PC-3 (cell line): ENCODE measurements around the gene CBFA2T2. TPM values are rescaled to one million over a fixed set of nuclear protein-coding genes. Genes with fewer than 3 reads are reported as not detected.

Experiments
- ATAC-seq: fragments of 200-7000 bp; cut with Tn5 transposase; 2 replicates; pipeline ENCODE4 v1.9.1; 2020; ENCODE audit warnings: mild to moderate bottlenecking, moderate library complexity
- BruUV-seq: library from RNA; stranded (reverse); fragments of 400-500 nt; replicated peaks from 2 replicates; lab custom pipeline; 2021; lab: Mats Ljungman, UMichigan
- CTCF ChIA-PET: fragments of 300-600 bp; sonication (Branson Sonifier 250); formaldehyde crosslinking; loops from one replicate; lab custom pipeline; 2022; ENCODE audit warnings: antibody characterized with exemption; lab: Charles Lee
- POLR2A ChIA-PET: fragments of 300-600 bp; sonication (Branson Sonifier 250); formaldehyde crosslinking; loops from one replicate; lab custom pipeline; 2022; ENCODE audit warnings: antibody characterized with exemption; ENCODE audit not compliant: unreplicated experiment; lab: Charles Lee
- DNase-seq: peaks from one replicate; pipeline ENCODE4 v3.0.0-alpha.2; 2015
- H2AFZ ChIP-seq: fragments of 300-600 bp; sonication (generic); 2 replicates; pipeline ENCODE4 v1.6.0; 2016; ENCODE audit warnings: antibody characterized with exemption, low read length
- H3F3A ChIP-seq: fragments of 300-600 bp; sonication (generic); one replicate; pipeline ENCODE4 v1.6.0; 2017; ENCODE audit warnings: antibody characterized with exemption, low read length, control low read depth, mild to moderate bottlenecking; ENCODE audit not compliant: unreplicated experiment
- H3K27ac ChIP-seq: fragments of 300-600 bp; sonication (generic); 2 replicates; pipeline ENCODE4 v1.5.1; 2016; ENCODE audit warnings: mild to moderate bottlenecking, low read length
- H3K27me3 ChIP-seq: fragments of 300-600 bp; sonication (generic); 2 replicates; pipeline ENCODE4 v1.6.1; 2016; ENCODE audit warnings: low read length, mixed read lengths
- H3K36me3 ChIP-seq: fragments of 300-600 bp; sonication (generic); 2 replicates; pipeline ENCODE4 v1.6.1; 2016; ENCODE audit warnings: low read depth, mixed run types, low read length, mixed read lengths
- H3K4me1 ChIP-seq: fragments of 300-600 bp; sonication (generic); 2 replicates; pipeline ENCODE4 v1.5.1; 2016; ENCODE audit warnings: low read length; ENCODE audit not compliant: insufficient read depth
- H3K4me2 ChIP-seq: fragments of 300-600 bp; sonication (generic); 2 replicates; pipeline ENCODE4 v1.6.0; 2016; ENCODE audit warnings: low read length
- H3K4me3 ChIP-seq: fragments of 300-600 bp; sonication (generic); 2 replicates; pipeline ENCODE4 v1.5.1; 2016; ENCODE audit warnings: mild to moderate bottlenecking, low read length, mixed read lengths
- H3K79me2 ChIP-seq: fragments of 300-600 bp; sonication (generic); 2 replicates; pipeline ENCODE4 v1.6.1; 2017; ENCODE audit warnings: low read length, mixed read lengths
- H3K9ac ChIP-seq: fragments of 300-600 bp; sonication (generic); 2 replicates; pipeline ENCODE4 v1.6.0; 2016; ENCODE audit warnings: mild to moderate bottlenecking, low read length
- H3K9me2 ChIP-seq: fragments of 300-600 bp; sonication (generic); replicated peaks from 2 replicates; pipeline ENCODE4 v1.6.1; 2016; ENCODE audit warnings: mixed run types, low read length, mixed read lengths
- H3K9me3 ChIP-seq: fragments of 300-600 bp; sonication (generic); 2 replicates; pipeline ENCODE4 v1.6.1; 2016; ENCODE audit warnings: low read length, mixed read lengths
- H4K20me1 ChIP-seq: fragments of 300-600 bp; sonication (generic); 2 replicates; pipeline ENCODE4 v1.6.1; 2016; ENCODE audit warnings: low read length, mixed read lengths
- EZH2 ChIP-seq: fragments of 300-600 bp; sonication (generic); IDR thresholded peaks from one replicate; pipeline ENCODE4 v1.6.1; 2017; ENCODE audit warnings: antibody characterized with exemption, mild to moderate bottlenecking, low read length; ENCODE audit not compliant: unreplicated experiment
- EZH2phosphoT487 ChIP-seq: fragments of 300-600 bp; sonication (generic); IDR thresholded peaks from 2 replicates; pipeline ENCODE4 v1.6.1; 2018; ENCODE audit warnings: mild to moderate bottlenecking, antibody characterized with exemption, low read length, borderline replicate concordance
- intact Hi-C: fragments of 100-400 bp; cut with micrococcal nuclease; formaldehyde crosslinking; loops from 2 replicates; pipeline ENCODE4 v1.9.0; 2023
- total RNA-seq: library from RNA; depleted of rRNA; stranded (reverse); fragments of >200 nt; gene quantifications from 2 replicates; pipeline ENCODE4 v1.2.3, GENCODE V29; 2014
- TF ChIP-seq, protein P1 (sequence below): fragments of 300-600 bp; sonication (generic); conservative IDR thresholded peaks from 2 replicates; pipeline ENCODE4 v1.5.1; 2017; ENCODE audit warnings: antibody characterized with exemption, low read depth, mild to moderate bottlenecking, low read length

CBFA2T2 gene
- total RNA-seq, 1 experiment from 2014 or later = 9.7 TPM

DNA sequence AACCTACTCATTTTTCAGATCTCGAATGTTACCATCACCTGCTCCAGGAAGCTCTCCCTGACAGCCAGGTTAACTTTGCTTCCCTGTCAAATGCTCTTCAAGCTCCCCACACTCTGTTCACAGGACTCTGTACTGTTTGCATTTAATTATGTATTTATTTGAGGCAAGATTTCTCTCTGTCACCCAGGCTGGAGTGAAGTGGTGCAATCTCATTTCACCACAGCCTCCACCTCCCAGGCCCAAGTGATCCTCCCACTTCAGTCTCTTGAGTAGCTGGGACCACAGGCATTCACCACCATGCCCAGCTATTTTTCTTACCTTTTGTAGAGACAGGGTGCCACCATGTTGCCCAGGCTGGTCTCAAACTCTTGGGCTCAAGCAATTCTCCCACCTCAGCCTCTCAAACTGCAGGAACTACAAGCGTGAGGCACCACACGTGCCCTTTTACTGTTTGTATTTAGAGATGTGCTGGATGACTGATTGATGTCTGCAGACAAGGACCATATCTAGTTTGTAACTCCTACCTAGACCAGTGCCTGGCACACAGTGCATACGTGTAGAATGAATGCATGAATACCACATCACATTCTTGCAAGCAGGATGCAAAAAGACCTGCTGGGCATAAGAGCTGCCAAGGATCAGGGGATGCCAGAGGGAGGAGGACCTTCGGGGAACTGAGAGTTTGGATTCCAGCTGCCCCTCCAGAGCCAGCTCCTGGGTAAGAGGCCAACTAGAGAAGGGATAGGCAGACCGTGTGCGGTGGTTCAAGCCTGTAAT is 15.6 kb upstream of the CBFA2T2 start:
- no peaks in the 10 kb centered on the region for H3K36me3 ChIP-seq
- intact Hi-C loops = no loop called here
- H3K79me2 ChIP-seq = no peaks in the 10 kb centered on the region
- ATAC-seq = no peak
- ChIA-PET CTCF (no interaction called here), POLR2A (interaction anchor here (0.6 kb wide), 1 partner anchor 168 kb away, joined by 6 read pairs; no protein-coding TSS in a partner anchor)
- H2AFZ ChIP-seq = no peak overlapping the region
- H3K27me3 ChIP-seq = no peaks in the 10 kb centered on the region
- H3K4me3 ChIP-seq = no peak overlapping the region
- H3K27ac ChIP-seq = no peak overlapping the region
- no peaks in the 10 kb centered on the region for H3K4me1 ChIP-seq
- H4K20me1 ChIP-seq = no peaks in the 10 kb centered on the region
- no peaks in the 10 kb centered on the region for H3F3A ChIP-seq
- H3K4me2 ChIP-seq = no peak overlapping the region
- TF ChIP-seq EZH2 (no peak), EZH2phosphoT487 (no peak)
- TF ChIP-seq, protein P1, sequence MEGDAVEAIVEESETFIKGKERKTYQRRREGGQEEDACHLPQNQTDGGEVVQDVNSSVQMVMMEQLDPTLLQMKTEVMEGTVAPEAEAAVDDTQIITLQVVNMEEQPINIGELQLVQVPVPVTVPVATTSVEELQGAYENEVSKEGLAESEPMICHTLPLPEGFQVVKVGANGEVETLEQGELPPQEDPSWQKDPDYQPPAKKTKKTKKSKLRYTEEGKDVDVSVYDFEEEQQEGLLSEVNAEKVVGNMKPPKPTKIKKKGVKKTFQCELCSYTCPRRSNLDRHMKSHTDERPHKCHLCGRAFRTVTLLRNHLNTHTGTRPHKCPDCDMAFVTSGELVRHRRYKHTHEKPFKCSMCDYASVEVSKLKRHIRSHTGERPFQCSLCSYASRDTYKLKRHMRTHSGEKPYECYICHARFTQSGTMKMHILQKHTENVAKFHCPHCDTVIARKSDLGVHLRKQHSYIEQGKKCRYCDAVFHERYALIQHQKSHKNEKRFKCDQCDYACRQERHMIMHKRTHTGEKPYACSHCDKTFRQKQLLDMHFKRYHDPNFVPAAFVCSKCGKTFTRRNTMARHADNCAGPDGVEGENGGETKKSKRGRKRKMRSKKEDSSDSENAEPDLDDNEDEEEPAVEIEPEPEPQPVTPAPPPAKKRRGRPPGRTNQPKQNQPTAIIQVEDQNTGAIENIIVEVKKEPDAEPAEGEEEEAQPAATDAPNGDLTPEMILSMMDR = no peak
- no peak overlapping the region for H3K9ac ChIP-seq
- no peaks in the 10 kb centered on the region for H3K9me3 ChIP-seq
- DNase-seq = no peak
- BruUV-seq = no TSS peak
- no peaks in the 10 kb centered on the region for H3K9me2 ChIP-seq

DNA sequence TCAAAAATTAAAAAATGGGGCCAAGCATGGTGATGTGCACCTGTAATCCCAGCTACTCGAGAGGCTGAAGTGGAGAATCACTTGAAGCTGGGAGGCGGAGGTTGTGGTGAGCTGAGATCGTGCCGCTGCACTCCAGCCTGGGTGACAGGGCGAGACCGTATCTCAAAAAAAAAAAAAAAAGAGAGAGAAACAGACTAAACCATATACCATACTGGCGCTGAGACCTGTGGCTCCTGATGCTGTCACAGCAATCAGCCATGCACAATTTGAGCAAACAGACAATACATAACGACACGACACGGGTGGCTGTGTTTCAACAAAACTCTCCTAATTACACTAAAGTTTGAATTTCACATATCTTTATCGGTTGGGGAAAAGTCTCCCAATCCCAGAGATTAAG is 14.9 kb upstream of the CBFA2T2 start:
- no peak overlapping the region for H3K4me2 ChIP-seq
- H3K9ac ChIP-seq = no peak overlapping the region
- H3K27me3 ChIP-seq = no peaks in the 10 kb centered on the region
- no peaks in the 10 kb centered on the region for H3K36me3 ChIP-seq
- ATAC-seq (no peak), DNase-seq (no peak)
- H3K9me3 ChIP-seq = no peaks in the 10 kb centered on the region
- intact Hi-C loops = no loop called here
- no peaks in the 10 kb centered on the region for H3K9me2 ChIP-seq
- no peaks in the 10 kb centered on the region for H3K4me1 ChIP-seq
- H3F3A ChIP-seq = no peaks in the 10 kb centered on the region
- H4K20me1 ChIP-seq = no peaks in the 10 kb centered on the region
- TF ChIP-seq EZH2phosphoT487 = no peak
- TF ChIP-seq, protein P1 = no peak
- TF ChIP-seq EZH2 = no peak
- CTCF ChIA-PET = no interaction called here
- BruUV-seq = no TSS peak
- no peak overlapping the region for H2AFZ ChIP-seq
- H3K79me2 ChIP-seq = no peaks in the 10 kb centered on the region
- no peak overlapping the region for H3K4me3 ChIP-seq
- no peak overlapping the region for H3K27ac ChIP-seq
- POLR2A ChIA-PET = interaction anchor here (0.6 kb wide), 1 partner anchor 168 kb away, joined by 6 read pairs; no protein-coding TSS in a partner anchor
